ENCODE data around the gene NT5C2.
"Not testable (repeated sequence)": the region's sequence is repeated elsewhere in the genome, so short reads cannot be mapped to it uniquely, and the experiment has no call there.

NT5C2 gene

DNA sequence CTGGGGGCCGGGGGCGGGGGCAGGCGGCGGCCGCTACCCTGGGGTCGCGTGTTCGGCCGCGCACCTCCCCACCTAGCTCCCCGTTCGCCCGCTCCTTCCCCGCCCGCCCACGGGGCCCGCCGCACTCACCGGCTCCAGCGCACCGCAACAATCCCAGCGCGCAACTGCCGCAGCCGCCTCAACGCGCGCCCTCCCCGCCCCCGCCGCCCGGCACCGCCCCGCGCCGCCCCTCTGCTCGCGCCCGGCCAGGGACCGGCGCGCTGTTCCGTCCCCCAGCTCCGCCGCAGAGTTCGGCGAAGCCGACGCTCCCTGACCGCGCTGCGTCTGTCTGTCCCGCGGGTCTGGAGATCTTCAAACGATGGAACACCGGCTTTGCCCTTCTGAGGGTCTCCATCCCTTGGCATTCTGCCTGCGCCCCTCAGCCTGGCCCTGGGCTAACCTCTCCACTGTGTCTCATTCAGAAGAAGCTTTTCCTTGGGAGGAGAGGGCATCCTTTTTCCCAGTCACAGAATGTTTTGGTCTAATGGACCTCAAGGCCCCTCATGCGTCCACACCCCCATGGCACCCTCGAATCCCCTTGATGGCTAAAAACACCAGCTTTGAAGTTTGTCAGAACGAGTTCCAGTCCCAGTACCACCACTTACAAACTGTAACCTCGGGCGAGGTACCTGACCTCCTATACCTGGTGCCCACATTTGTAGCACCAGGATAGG is at the start of gene NT5C2:
NT5C2 (minus strand) TSS at position 166 of the 713 bp plus-strand sequence. CDS start 18,314 bp downstream, outside the sequence.
- DNase-seq = peak; percentile 63

DNA sequence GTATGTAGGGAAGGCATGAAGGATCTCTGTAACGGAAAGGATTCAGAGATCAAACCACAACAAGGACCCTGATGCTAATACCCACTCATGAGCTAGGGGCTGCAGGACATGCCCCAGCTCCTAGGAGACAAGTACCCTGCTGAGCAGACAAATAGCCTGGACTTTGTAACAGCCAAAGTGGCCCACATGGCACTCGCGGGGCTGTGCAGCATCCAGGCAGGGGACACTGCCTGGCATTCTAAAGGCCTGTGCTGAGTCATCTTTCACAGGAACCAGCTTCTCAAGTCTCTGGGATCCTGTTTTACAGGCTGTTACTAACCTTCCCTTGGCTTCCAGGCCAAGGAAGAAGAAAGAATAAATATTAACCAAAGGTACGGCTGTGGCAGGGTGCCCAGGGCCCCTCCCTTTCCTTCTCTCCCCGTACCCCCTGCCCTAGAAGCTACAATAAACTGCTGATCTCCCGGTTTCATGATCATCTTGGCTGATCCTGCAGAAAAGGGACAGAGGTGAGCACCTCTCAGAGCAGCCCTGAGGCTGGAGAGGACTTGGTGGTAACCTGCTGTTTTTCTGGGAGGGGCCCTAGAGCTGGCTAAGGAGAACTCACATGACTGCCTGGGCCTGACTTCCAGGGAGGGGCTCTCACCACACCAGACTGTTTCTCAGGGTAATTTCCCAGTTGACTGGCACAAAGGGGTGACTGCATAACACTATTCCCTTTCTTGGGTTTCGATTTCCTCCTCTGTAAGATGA is 48.4 kb upstream of the NT5C2 start:
- DNase-seq = peak; percentile 18

DNA sequence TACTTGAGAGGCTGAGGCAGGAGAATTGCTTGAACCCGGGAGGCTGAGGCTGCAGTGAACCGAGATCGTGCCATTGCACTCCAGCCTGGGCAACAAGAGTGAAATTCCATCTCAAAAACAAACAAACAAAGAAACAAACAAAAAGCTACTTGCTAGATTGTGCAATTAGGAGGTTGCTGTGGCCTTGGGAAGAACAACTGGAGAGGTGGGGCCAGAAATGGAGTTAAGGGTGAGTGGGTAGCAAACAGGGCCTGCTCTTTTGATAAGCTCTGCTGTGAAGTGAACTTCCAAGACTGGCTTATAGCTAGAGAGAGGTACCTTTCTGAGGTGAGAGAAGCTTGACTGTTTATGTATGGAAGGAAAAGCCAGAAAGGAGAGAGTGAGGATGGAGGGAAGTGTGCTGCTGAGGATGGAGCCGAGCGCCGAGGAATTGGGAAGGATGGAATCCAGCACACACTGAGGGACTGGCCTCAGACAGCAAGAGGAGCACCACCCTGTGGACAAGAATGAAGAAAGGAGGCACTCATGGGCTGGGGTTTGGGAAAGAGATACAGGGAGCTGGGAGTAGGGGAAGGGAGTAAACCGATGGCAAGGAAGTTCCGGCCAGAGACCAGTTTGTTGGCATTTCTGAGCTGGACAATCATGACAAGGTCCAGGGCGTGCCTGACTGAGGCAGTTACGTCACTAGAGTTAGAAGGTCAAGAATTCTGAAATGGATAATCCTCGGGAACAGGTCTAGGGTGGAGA is 45.6 kb upstream of the NT5C2 start:
- DNase-seq = no peak

DNA sequence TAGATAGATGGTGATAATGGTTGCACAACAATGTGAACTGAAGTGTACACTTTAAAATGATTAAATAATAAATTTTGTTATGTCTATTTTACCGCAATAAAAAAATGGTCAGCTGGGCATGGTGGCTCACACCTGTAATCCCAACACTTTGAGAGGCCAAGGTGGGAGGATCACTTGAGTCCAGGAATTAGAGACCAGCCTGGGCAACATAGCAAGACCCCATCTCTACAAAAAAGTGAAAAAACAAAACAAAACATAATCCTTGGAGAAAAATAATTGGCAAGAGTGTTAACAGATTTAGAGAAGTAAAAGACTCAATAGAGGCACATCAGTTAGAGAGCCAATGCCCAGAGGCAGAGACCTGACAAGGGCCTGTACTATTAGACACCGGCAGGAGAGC is 42.7 kb upstream of the NT5C2 start:
- DNase-seq = no peak

DNA sequence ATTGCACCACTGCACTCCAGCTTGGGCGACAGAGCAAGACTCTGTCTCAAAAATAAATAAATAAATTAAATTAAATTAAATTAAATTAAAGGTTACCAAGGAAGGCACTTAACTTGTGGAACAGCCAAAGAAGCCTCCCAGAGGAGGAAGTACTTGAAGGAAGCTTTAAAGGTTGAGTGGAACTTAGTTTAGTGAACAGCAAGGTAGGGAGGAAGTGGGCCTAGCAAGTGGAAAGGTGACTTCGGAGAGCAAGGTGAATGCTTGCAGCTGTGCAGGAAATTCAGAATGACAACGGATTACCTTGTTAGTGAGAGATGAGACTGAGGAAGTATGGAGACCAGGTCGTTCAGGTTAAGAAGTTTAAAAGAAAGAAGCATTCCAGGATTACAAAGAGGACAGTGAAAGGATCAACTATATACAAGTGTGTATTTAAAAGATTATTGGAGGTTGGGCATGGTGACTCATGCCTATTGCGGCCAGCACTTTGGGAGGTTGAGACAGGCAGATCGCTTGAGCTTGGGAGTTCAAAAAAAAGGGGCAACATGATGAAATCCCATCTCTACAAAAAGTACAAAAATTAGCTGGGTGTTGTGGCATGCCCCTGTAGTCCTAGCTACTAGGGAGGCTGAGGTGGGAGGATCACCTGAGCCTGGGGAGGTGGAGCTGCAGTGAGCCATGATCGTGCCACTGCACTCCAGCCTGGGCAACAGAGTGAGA is 39.9 kb upstream of the NT5C2 start:
- DNase-seq = no peak

DNA sequence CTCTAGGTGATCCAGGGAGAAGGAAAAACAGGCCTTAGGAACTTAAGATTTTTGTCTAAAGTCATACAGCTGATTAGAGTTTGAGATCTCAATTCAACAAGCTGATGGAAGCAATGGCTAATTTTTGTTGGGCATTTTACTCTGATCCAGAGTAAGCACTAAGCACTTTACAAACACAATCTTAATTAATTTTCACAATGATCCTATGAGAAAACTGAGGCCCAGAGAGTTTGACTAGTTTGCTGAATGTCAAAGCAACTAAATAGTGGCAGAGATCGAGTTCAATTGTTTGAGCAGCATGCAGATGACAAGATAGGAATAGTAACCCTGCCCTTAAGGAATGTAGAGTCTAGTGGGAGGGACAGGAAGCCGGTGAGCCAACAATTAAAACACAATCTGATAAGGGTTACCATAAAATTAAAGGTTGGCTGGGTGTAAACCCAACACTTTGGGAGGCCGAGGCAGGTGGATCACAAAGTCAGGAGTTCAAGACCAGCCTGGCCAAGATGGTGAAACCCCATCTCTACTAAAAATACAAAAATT is 39.1 kb upstream of the NT5C2 start:
- no peak for DNase-seq

DNA sequence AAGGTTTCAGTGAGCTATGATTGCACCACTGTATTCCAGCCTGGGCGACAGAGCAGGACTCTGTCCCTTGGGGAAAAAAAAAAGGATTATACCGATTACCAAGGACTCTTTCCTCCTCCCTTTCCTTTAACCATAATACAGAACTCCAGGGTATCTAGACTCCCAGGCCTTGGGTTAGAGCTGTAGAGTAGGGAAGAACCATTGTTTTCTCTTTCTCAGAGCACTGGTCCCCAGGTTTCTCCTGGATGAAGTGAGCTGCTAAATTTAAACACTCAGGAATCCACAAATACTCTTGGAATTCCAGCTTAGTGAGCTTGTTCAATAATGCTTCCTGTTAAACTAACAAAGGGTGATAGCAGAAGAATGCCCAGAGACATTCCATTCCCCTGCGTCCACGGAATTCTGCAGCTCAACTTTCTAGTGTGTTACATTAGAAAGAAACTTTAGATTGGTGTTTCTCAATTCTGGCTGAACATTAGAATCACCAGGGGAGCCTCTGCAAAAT is 38.0 kb upstream of the NT5C2 start:
- DNase-seq = peak; percentile 89

DNA sequence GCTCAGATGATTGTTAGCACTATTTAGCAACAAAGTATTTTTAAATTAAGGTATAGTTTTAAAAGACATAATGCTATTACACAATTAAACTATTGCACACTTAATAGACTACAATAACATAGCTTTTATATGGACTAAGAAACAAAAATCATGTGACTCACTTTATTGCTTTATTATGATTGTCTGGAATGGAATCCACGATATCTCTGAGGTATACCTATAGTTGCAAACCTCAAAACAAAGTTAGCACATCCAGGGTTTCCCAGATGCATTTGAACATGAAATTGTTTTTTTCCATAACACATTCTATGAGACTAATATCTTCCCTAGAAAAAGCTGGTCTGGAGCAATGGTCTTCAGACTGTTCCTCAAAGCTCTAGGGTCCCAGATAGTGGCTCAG is 34.3 kb upstream of the NT5C2 start:
- no peak for DNase-seq

DNA sequence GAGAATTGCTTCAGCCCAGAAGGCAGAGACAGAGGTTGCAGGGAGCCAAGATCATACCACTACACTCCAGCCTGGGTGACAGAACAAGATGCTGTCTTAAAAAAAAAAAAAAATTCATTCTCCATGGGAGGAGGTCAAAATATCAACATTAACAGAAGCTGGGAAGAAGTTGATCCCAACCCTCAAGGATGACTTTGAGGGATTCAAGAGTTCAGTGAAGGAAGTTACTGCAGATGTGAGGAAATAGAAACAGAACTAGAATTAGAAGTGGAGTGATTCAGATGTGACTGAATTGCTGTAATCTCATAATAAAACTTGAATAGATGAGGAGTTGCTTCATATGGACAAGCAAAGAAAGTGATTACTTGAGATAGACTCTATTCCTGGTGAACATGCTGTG is 32.9 kb upstream of the NT5C2 start:
- DNase-seq = no peak

DNA sequence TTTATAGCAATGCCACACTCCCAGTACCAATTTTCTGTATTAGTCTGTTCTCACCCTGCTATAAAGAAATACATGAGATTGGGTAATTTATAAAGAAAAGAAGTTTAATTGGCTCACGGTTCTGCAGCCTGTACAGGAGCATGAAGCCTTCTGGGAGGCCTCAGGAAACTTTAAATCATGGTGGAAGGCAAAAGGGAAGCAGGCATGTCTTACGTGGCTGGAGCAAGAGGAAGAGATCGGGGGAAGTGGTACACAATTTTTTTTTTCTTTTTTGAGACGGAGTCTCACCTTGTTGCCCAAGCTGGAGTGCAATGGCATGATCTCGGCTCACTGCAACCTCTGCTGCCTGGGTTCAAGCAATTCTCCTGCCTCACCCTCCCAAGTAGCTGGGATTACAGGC is 31.6 kb upstream of the NT5C2 start:
- not testable (repeated sequence) for DNase-seq

DNA sequence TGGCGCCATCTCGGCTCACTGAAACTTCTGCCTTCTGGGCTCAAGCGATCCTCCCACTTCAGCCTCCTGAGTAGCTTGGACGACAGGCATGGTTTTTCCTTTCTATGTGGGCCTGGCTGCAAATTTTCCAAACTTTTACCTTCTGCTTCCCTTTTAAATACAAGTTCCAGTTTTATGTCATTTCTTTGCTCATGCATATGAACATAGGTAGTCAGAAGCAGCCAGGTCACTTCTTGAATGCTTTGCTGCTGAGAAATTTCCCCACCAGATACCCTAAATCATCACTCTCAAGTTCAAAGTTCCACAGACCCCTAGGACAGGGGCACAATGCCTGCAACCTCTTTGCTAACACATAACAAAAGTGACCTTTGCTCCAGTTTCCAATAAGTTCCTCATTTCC is 31.1 kb upstream of the NT5C2 start:
- DNase-seq = no peak

DNA sequence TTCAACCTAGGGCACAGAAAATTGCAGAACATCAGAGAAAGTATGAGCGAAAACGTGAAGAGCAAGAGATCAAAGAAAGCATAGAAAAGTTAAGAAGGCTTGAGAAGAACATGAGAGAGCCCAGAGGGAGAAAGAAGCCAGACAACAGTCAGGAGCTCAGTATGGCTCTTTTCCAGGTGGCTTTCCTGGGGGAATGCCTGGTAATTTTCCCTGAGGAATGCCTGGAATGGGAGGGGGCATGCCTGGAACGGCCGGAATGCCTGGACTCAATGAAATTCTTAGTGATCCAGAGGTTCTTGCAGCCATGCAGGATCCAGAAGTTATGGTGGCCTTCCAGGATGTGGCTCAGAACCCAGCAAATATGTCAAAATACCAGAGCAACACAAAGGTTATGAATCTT is 23.3 kb upstream of the NT5C2 start:
- DNase-seq = not testable (repeated sequence)

DNA sequence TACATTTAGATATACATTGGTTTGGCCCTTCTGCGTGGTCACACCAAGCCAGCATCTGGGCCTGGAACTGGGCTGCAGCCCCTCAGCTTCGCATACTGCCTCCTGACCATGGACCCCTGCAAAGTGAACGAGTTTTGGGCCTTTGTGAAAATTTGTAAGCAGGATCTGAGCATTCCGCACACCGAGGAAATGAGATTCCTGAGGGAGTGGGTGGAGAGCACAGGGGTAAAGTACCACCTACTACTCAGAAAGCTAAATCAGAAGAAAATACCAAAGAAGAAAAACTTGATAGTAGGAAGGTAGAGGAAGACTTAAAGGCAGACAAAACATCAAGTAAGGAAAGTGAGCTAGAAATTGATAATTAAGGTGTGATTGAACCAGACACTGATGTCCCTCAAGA is 22.5 kb upstream of the NT5C2 start:
- DNase-seq = no peak

DNA sequence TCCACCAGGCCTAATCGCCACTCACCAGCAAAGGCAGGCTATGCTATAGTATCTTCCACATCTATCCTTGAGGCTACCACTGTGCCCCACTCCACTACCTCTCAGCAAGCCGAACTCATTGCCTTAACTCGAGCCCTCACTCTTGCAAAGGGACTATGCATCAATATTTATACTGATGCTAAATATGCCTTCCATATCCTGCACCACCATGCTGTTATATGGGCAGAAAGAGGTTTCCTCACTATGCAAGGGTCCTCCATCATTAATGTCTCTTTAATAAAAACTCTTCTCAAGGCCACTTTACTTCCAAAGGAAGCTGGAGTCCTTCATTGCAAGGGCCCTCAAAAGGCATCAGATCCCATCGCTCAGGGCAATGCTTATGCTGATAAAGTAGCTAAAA is 17.2 kb upstream of the NT5C2 start:
- not testable (repeated sequence) for DNase-seq

DNA sequence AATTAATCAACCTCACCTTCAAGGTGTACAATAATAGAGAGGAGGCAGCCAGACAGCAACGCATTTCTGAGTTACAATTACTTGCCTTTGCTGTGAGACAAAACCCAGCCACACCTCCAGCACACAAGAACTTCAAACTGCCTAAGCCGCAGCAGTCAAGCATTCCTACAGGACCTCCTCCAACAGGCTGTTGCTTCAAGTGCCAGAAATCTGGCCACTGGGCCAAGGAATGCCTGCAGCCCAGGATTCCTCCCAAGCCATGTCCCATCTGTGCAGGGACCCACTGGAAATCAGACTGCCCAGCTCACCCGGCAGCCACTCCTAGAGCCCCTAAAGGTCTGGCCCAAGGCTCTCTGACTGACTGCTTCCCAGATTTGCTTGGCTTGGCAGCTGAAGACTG is 14.6 kb upstream of the NT5C2 start:
- not testable (repeated sequence) for DNase-seq

DNA sequence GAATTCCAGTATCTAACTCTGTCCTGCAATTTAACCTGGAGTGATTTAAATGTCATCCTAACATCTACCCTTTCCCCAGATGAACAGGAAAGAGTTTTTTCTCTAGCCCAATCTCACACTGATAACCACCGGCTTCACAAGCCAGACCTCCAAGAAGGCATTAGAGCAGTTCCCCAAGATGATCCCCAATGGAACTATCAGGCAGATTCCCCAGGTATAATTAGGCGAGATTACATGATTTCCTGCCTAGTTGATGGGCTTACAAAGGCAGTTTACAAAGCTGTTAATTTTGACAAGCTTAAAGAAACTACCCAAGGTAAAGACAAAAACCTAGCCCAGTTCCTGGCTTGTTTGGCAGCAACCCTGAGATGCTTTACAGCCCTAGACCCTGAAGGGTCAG is 14.1 kb upstream of the NT5C2 start:
- no peak for DNase-seq

DNA sequence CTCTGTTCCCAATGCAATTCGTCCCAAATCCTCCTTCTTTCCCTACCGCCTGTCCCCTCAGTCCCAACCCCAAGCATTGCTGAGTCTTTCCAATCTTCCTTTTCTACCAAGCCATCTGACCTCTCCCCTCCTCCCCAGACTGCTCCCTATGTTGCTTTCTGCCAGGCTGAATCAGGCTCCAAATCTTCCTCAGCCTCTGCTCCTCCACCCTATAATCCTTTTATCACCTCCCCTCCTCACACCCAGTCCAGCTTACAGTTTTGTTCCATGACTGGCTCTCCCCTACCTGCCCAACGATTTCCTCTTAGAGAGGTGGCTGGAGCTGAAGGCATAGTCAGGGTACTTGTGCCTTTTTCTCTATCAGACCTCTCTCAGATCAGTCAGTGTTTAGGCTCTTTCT is 13.6 kb upstream of the NT5C2 start:
- not testable (repeated sequence) for DNase-seq

DNA sequence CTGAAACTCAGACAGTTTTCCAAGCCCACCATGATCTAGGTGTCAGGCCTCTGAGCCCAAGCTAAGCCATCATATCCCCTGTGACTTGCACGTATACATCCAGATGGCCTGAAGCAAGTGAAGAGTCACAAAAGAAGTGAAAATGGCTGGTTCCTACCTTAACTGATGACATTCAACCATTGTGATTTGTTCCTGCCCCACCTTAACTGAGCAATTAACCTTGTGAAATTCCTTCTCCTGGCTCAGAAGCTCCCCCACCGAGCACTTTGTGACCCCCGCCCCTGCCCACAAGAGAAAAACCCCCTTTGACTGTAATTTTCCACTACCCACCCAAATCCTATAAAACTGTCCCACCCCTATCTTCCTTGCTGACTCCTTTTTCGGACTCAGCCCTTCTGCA is 12.3 kb upstream of the NT5C2 start:
- not testable (repeated sequence) for DNase-seq

DNA sequence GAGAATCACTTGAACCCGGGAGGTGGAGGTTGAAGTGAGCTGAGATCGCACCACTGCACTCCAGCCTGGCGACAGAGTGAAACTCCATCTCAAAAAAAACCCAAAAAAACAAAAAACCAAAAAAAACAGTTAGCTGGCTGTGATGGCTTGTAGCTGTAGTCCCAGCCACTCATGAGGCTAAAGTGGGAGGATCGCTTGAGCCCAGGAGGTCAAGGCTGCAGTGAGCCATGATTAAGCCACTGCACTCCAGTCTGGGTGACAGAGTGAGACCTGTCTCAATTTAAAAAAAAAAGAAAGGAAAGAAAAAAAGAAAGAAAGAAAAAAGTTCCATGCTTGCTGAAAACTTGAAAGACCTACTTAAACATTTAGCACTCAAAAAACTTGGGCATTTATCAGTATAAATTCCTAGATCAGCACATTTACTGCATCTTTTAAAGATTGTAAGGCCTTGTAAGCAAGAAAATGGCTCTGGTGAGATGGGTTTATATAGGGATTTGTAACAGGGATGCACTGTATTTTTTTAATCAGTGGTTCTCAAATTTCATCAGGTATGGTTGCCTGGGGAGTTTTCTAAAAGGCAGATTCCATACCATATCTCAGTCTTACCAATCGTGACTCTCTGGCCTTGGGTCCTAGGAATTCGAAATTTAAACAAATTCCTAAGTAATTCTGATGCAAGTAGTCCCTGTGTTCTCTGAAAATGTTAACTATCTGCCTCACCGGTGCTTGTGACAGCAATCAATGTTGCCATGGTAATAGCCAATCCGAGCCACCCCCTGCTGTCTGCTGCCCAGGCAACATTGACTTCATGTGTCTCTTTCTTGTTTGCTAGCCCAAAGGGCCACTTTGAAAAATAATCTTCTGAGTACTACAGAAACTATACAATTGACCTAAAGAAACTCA is 11.5 kb upstream of the NT5C2 start:
- DNase-seq = no peak

DNA sequence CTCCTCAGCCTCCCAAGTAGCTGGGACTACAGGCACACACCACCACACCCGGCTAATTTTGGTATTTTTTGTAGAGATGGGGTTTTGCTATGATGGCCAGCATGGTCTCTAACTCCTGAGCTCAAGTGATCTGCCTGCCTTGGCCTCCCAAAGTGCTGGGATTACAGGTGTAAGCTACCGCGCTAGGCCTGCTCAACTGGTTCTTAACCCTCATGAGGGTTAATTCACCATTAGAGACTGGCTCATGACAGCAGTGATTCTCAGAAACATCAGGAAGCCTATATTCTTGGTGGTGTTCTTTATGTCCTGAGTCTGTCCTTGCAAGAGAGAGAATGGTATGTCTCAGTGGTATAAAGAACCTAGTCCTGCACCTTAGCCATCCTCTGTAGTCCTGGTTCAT is 10.4 kb upstream of the NT5C2 start:
- DNase-seq = no peak

DNA sequence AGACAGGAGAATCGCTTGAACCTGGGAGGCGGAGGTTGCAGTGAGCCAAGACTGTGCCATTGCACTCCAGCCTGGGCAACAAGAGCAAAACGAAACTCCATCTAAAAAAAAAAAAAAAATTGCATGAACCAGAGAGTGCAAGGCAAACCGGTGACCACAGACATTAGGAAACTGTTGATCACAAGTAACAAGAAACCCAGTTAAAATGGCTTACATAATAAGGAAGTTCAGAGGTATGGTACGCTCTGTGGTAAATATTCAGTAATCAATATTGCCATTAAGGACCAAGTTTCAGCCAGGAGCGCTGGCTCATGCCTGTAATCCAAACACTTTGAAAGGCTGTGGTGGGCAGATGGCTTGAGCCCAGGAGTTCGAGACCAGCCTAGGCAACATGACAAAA is 9.2 kb upstream of the NT5C2 start:
- no peak for DNase-seq

DNA sequence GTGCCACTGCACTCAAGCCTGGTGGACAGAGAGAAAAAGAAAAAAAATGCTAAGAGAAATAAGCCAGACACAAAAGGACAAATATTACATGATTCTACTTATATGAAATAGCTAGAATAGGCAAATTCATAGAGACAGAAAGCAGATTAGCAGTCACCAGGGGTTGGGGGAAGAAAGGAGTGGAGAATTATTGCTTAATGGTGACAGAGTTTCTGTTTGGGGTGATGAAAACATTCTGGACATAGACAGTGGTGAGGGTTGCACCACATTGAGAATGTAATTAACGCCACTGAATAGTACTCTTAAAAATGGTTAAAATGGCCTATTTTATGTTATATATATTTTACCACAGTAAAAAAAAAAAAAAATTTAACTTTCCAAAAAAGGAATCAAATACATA is 6.4 kb upstream of the NT5C2 start:
- no peak for DNase-seq

Data from amniotic stem cell (primary cell).